Measurements from ENCODE around the gene SLC25A42. TPM values are rescaled to one million over a fixed set of nuclear protein-coding genes. Genes with fewer than 3 reads are reported as not detected.

Gene SLC25A42
- total and polyA plus RNA-seq, 2 donors (not counting 3 experiments of a cell fraction or from before 2014, with no cell fraction given): 6.2 to 6.3 TPM

GRCh38 chr19:19120308-19121231 is 56.8 kb downstream of the SLC25A42 start:
- no peak overlapping the region for H3K9ac ChIP-seq (replicated peaks; ENCODE audit: extremely low read depth, insufficient read depth, low read length)
- DNase-seq (ENCODE audit: low read depth, low spot score) (peak; percentile 22), FAIRE-seq (no peak)
- BruUV-seq (replicated peaks): no TSS peak
- H2AFZ ChIP-seq (ENCODE audit: low read depth, low read length): peak overlapping the region; percentile 46
- H4K20me1 ChIP-seq (replicated peaks; ENCODE audit: control insufficient read depth, extremely low read depth, insufficient read depth, low read length): no peaks in the 10 kb centered on the region
- no peaks in the 10 kb centered on the region for H3K4me1 ChIP-seq (ENCODE audit: control insufficient read depth, extremely low read depth, insufficient read depth, low read length)
- CTCF ChIA-PET: no interaction called here
- no peak overlapping the region for H3K4me2 ChIP-seq (ENCODE audit: insufficient read depth, low read length)
- H3K9me1 ChIP-seq (replicated peaks; ENCODE audit: control insufficient read depth, extremely low read depth, insufficient read depth, low read length): no peaks in the 10 kb centered on the region
- dilution Hi-C loops (cut with MboI; ENCODE audit: extremely low pct_ligation_motif_present, low sequenced_read_pairs) (no loop called here), intact Hi-C loops (cut with micrococcal nuclease) (no loop called here)
- no peaks in the 10 kb centered on the region for H3K79me2 ChIP-seq (ENCODE audit: control insufficient read depth, insufficient read depth, low read length)
- no peaks in the 10 kb centered on the region for H3K27me3 ChIP-seq (ENCODE audit: control insufficient read depth in 2 of 2, insufficient read depth in 2 of 2, low read length in 2 of 2)
- H3K4me3 ChIP-seq (replicated peaks in 1 of 3; ENCODE audit: insufficient read depth in 1 of 3, low read depth in 1 of 3, low read length in 3 of 3): no peak overlapping the region
- POLR2A ChIA-PET: no interaction called here
- no peaks in the 10 kb centered on the region for H3K36me3 ChIP-seq (ENCODE audit: control insufficient read depth in 2 of 2, extremely low read depth in 1 of 2, insufficient read depth in 2 of 2, low read length in 2 of 2)
- H3K27ac ChIP-seq (ENCODE audit: insufficient read depth, low read depth, low read length): no peak overlapping the region
- no peaks in the 10 kb centered on the region for H3K9me3 ChIP-seq (replicated peaks; ENCODE audit: control insufficient read depth, insufficient read depth, low read length)
- TF ChIP-seq GATA2 (IDR thresholded peaks at IDR 0.05; ENCODE audit: insufficient read depth, insufficient read length, low read depth, low read length) (no peak), JUN (IDR thresholded peaks at IDR 0.05; ENCODE audit: borderline replicate concordance, insufficient read depth, insufficient read length, low read depth) (no peak), FOS (IDR thresholded peaks at IDR 0.05; ENCODE audit: borderline replicate concordance, insufficient read depth, low read length) (no peak)

GRCh38 chr19:19121371-19121770 is 57.6 kb downstream of the SLC25A42 start:
- TF ChIP-seq MYC (IDR thresholded peaks at IDR 0.05; ENCODE audit: low read depth, low read length) (no peak), GATA2 (IDR thresholded peaks at IDR 0.05; ENCODE audit: insufficient read depth, insufficient read length, low read depth, low read length) (no peak), POLR2AphosphoS5 (IDR thresholded peaks at IDR 0.05; ENCODE audit: insufficient read depth, low read depth, low read length) (no peak), EZH2 (IDR thresholded peaks at IDR 0.05; ENCODE audit: borderline replicate concordance, low read depth, low read length, severe bottlenecking) (no peak), JUN (IDR thresholded peaks at IDR 0.05; ENCODE audit: borderline replicate concordance, insufficient read depth, insufficient read length, low read depth) (no peak), CTCF (IDR thresholded peaks at IDR 0.05; ENCODE audit: extremely low read depth in 1 of 2, insufficient read depth in 1 of 2, low read depth in 1 of 2, low read length in 2 of 2) (no peak), POLR2A (IDR thresholded peaks at IDR 0.05; ENCODE audit: low read depth, low read length) (no peak), FOS (IDR thresholded peaks at IDR 0.05; ENCODE audit: borderline replicate concordance, insufficient read depth, low read length) (no peak), MAX (IDR thresholded peaks at IDR 0.05; ENCODE audit: insufficient read depth, insufficient read length) (no peak)
- Histone ChIP-seq H3K4me1 (ENCODE audit: control insufficient read depth, extremely low read depth, insufficient read depth, low read length) (no peaks in the 10 kb centered on the region), H3K9me1 (replicated peaks; ENCODE audit: control insufficient read depth, extremely low read depth, insufficient read depth, low read length) (no peaks in the 10 kb centered on the region), H3K36me3 (ENCODE audit: control insufficient read depth in 2 of 2, extremely low read depth in 1 of 2, insufficient read depth in 2 of 2, low read length in 2 of 2) (no peaks in the 10 kb centered on the region), H3K9ac (replicated peaks; ENCODE audit: extremely low read depth, insufficient read depth, low read length) (no peak overlapping the region), H4K20me1 (replicated peaks; ENCODE audit: control insufficient read depth, extremely low read depth, insufficient read depth, low read length) (no peaks in the 10 kb centered on the region), H3K27me3 (ENCODE audit: control insufficient read depth in 2 of 2, insufficient read depth in 2 of 2, low read length in 2 of 2) (no peaks in the 10 kb centered on the region), H3K9me3 (replicated peaks; ENCODE audit: control insufficient read depth, insufficient read depth, low read length) (no peaks in the 10 kb centered on the region), H3K4me3 (replicated peaks in 1 of 3; ENCODE audit: insufficient read depth in 1 of 3, low read depth in 1 of 3, low read length in 3 of 3) (no peak overlapping the region), H3K4me2 (ENCODE audit: insufficient read depth, low read length) (no peak overlapping the region), H3K79me2 (ENCODE audit: control insufficient read depth, insufficient read depth, low read length) (no peaks in the 10 kb centered on the region), H2AFZ (ENCODE audit: low read depth, low read length) (no peak overlapping the region), H3K27ac (ENCODE audit: insufficient read depth, low read depth, low read length) (no peak overlapping the region)
- FAIRE-seq (no peak), DNase-seq (ENCODE audit: low read depth, low spot score) (no peak)
- POLR2A ChIA-PET: no interaction called here
- dilution Hi-C loops (cut with MboI; ENCODE audit: extremely low pct_ligation_motif_present, low sequenced_read_pairs): no loop called here
- CTCF ChIA-PET: no interaction called here
- intact Hi-C loops (cut with micrococcal nuclease): no loop called here
- BruUV-seq (replicated peaks): no TSS peak
